ENCODE measurements around the gene ZCCHC14. TPM values are rescaled to one million over a fixed set of nuclear protein-coding genes. Genes with fewer than 3 reads are reported as not detected.

The ZCCHC14 gene
- total RNA-seq, 1 experiment from 2014 or later = 27.7 TPM

DNA sequence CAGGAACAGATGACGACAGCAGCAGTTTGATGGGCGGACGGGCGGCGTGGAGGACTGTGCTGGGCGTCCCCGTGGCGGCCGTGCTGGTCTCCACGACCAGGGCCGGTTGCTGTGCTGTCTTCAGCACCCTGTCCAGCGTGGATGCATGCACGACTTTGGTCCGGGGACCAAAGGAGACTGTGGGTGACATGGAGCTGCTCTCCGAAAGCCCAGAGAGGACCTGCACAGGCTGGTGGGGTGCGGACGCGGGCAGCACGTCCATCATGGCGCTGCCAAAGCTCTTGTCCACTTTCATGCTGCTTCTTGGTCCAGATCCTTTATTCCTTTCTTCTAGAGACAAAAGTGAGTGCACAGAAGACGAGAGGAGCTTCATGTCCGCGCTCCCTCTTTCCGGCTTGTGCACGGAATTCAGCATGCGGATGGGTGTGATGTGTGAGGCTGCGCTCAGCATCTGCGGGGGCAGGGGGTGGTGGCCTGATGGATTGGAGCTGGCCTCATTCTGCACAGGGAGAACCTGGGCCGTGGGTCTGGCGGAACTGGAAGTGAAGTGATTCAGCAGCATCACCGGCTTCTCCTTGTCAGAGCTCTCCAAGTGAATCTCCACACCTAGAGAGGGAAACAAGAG lies 80.3 kb downstream of the ZCCHC14 start:
- Histone ChIP-seq H2BK5ac (ENCODE audit: insufficient read length, low read length) (no peak overlapping the region), H4K8ac (replicated peaks; ENCODE audit: insufficient read length, low read depth, low read length) (no peak overlapping the region), H3K23ac (ENCODE audit: insufficient read length, low read depth, low read length) (no peak overlapping the region), H2BK15ac (ENCODE audit: low read depth, low read length) (no peak overlapping the region), H3K4ac (ENCODE audit: low read depth, low read length) (no peak overlapping the region), H3K4me1 (ENCODE audit: insufficient read depth, low read length) (no peaks in the 10 kb centered on the region), H2BK120ac (ENCODE audit: low read depth, low read length, poor library complexity, severe bottlenecking) (no peak overlapping the region), H3K14ac (ENCODE audit: insufficient read depth, low read length) (no peak overlapping the region), H2AFZ (ENCODE audit: low read length) (no peak overlapping the region), H3K79me1 (ENCODE audit: insufficient read depth, low read depth, low read length, poor library complexity, severe bottlenecking) (no peaks in the 10 kb centered on the region), H2AK5ac (ENCODE audit: insufficient read length, low read length) (no peak overlapping the region), H3K79me2 (ENCODE audit: insufficient read depth, low read length) (no peaks in the 10 kb centered on the region), H3K9me3 (ENCODE audit: control insufficient read depth, low read depth, low read length) (no peaks in the 10 kb centered on the region), H3K27me3 (ENCODE audit: insufficient read depth, low read length) (no peaks in the 10 kb centered on the region), H3K4me2 (ENCODE audit: insufficient read depth, insufficient read length, low read length) (no peak overlapping the region), H3K27ac (ENCODE audit: insufficient read length, low read depth, low read length) (no peak overlapping the region), H3K23me2 (ENCODE audit: insufficient read length, low read depth, low read length, poor library complexity, severe bottlenecking) (no peaks in the 10 kb centered on the region), H4K5ac (ENCODE audit: insufficient read length, low read depth, low read length) (no peak overlapping the region), H4K91ac (ENCODE audit: insufficient read length, low read depth, low read length) (no peak overlapping the region), H3T11ph (ENCODE audit: low read length) (no peak overlapping the region), H3K18ac (ENCODE audit: insufficient read length, low read depth, low read length) (no peak overlapping the region), H4K20me1 (ENCODE audit: control insufficient read depth, insufficient read depth, insufficient read length) (no peaks in the 10 kb centered on the region), H3K9ac (ENCODE audit: extremely low read depth, insufficient read length, low read length) (no peak overlapping the region), H2BK20ac (ENCODE audit: low read depth, low read length, poor library complexity, severe bottlenecking) (no peak overlapping the region), H3K56ac (ENCODE audit: insufficient read length, low read depth, low read length) (no peak overlapping the region), H2BK12ac (ENCODE audit: insufficient read length, low read depth, low read length) (no peak overlapping the region)
- TF ChIP-seq, protein P1, sequence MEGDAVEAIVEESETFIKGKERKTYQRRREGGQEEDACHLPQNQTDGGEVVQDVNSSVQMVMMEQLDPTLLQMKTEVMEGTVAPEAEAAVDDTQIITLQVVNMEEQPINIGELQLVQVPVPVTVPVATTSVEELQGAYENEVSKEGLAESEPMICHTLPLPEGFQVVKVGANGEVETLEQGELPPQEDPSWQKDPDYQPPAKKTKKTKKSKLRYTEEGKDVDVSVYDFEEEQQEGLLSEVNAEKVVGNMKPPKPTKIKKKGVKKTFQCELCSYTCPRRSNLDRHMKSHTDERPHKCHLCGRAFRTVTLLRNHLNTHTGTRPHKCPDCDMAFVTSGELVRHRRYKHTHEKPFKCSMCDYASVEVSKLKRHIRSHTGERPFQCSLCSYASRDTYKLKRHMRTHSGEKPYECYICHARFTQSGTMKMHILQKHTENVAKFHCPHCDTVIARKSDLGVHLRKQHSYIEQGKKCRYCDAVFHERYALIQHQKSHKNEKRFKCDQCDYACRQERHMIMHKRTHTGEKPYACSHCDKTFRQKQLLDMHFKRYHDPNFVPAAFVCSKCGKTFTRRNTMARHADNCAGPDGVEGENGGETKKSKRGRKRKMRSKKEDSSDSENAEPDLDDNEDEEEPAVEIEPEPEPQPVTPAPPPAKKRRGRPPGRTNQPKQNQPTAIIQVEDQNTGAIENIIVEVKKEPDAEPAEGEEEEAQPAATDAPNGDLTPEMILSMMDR (conservative IDR thresholded peaks at IDR 0.05) = no peak
- Mint-ChIP-seq H3K4me3 (no peak overlapping the region), H3K27ac (no peak overlapping the region; a peak in 2 of 7 replicates), H3K27me3 (ENCODE audit: low read depth) (no peaks in the 10 kb centered on the region), H3K9me3 (no peaks in the 10 kb centered on the region), H3K4me1 (no peaks in the 10 kb centered on the region; a peak in 1 of 4 replicates), H3K36me3 (ENCODE audit: insufficient read depth in 1 of 3, low read depth in 3 of 3) (peaks cover 25 to 71% (median 65%) of the 10 kb centered on the region in 3 experiments; a peak in 6 of 7 replicates)
- WGBS (ENCODE audit: extremely low coverage, insufficient read length, low lambda C conversion rate) = no CpG with 5 or more reads among the region's 31 CpGs
- DNase-seq = no peak
